NCI-H1930 (cell line): ENCODE results near the gene PHB1.

ENCODE experiments used
- DNase-seq, 2 experiments: peaks; one replicate each; lab custom pipeline; 2025; lab: John Stamatoyannopoulos, UW

PHB1 gene

DNA sequence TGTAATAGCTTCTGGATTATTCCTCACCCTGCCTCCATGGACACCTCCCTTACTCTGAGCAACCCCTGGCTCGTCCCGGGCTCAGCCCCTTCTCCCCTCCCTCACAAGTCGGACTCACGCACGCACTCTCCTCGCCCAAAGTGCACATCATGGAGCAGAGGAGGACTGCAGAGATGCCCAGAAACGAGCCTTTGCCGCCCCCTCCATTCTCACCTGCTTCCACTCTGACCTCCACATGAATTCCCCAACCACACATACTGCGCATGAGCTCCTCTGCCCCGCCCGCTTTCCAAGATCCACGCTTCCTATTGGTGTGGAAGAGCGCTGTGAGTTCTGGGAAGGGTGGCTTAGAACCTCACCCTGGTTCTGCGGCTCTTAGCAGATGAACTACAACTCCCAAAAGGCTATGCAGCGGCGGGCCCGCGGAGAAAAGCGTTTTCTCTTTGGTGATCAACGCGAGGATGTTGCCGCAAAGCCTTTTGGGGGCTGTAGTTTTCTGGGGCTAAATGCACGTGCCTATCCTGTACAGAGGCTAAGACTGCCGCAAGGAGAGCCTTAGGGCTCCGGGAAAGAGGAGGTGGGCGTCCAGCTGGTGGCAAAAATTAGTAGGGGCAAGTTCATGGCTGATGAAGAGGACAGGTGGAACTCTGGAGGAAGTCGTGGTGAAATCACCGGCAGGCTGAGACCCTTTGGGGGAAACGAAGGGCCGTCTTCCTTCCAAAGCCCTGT lies at the start of gene PHB1:
Gene PHB1, minus strand, starts transcription at position 261 of the 729 bp plus-strand sequence. CDS start 1,618 bp downstream, outside the sequence.
- DNase-seq: peak; percentile 96 to 97

DNA sequence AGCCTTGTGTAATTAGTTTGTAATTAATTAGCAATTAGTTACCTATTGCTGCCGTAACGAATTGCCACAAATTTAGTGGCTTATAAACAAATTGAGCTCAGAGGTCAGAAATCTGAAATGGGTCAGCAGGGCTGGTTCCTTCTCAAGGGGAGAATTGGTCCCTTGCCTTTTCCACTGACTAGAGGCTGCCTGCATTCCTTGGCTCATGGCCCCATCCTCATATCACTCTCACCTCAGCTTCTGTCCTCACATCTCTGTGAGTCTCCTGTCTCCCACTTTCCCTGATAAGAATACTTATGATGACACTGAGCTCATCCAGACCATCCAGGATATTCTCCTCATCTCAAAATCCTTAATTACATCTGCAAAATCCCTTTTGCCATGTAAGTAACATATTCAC lies 49.4 kb upstream of the PHB1 start:
- no peak for DNase-seq

DNA sequence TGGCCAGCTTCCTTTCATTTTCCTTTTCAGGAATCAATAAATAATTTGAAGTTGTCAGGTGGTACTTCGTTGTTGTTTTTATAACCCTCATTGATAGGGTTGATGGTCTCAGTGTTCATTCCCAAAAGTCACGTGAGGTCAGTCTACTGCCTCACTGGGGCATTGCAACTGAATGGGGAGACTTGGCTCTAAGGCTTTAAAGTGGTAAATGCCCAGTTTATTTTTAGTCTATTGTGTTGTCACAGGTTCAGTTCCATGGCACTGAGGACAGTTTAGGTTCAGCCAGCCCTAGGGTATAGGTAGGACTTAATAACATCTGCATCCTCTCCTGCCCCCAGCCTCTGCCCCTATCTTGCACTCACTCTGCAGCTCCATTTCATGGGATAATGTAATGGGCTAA lies 46.9 kb upstream of the PHB1 start:
- DNase-seq: no peak

DNA sequence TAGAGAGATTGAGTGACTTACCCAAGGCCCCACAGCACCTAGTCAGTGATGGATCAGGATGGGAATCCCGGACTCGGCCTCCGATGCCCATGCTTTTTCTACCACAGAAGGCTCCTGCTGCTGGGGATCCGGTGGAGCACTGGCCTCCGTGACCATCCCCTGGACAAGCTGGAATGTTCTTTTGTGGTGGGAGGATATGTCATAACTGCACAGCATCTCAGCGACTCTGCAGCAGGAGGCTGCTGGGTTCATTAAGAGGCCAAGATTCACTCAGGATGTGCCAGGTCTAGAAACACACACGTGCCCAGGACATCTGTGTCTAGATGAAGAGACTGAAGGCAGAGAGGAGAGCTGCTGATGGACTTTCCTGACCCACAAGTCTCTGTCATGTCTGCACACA lies 45.7 kb upstream of the PHB1 start:
- no peak for DNase-seq

DNA sequence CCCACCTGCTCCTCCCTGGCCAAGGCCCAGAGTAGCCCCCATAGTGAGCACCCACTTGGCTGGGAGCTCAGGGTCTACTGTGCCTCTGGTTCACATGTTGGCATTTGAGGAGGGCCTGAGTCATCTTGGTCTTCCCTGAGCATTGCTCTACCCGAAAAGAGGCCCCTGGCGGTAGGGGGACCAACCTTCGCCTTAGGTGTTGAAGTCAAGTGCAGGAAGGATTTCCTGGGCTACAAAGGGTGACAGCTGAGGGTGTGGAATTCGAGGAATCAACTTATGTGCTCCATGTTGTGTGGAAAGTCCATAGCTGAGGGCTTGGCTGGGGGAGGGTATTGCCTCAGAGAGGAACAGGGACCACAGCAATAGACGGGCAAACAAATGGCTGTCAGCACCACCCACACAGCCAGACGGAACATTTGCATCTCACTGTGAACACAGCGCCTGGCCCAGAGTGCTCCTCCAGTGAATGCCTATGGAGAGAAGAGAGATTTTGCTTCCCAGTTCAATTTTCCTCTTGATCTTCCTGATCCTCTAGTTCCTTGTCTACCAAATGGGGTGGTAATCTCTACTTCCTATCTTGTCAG lies 44.8 kb upstream of the PHB1 start:
- DNase-seq: no peak

DNA sequence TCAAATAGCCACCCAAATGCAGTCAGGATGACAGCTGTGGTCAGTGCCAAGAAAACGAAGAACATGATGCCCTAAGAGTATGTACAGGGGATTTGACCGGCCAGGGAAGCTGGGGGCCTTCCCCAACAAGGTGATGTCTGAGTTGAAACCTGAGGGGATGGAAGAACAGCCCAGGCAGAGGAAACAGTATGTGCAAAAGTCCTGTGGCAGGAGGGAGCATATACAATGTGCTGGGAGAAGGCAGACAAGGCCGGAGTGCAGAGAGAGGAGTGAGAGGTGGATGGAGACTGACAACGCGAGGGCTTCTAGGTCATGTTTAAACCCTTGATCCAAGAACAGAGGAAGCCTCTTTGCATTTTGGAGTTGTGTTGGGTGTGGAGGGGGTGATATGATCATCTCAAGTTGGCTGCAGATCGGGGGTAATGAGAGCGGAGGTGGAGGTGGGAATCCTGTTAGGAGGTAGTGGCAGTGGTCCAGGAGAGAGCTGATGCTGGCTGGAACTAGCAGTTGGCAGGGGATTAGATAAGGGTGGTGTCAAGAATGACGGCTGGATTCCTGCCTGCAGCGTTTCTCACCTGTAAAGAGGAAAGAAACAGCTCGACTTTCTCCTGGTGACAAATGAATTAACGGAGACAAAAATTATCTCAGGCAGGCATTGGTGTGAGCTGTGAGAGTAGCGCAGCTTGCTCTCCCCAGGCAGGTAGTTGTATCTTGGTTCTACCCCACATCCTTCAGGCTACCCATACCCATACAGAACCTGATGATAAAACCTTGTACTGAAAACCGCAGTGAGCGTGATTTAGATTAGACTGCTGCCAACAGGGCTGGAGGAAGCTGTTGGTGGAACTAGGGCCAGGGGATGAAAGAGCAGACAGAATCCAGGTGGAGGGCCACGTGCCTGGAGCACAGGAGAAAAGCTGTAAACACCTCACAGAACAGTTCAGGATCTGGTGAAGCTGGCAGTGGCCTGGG lies 43.2 kb upstream of the PHB1 start:
- DNase-seq: no peak

DNA sequence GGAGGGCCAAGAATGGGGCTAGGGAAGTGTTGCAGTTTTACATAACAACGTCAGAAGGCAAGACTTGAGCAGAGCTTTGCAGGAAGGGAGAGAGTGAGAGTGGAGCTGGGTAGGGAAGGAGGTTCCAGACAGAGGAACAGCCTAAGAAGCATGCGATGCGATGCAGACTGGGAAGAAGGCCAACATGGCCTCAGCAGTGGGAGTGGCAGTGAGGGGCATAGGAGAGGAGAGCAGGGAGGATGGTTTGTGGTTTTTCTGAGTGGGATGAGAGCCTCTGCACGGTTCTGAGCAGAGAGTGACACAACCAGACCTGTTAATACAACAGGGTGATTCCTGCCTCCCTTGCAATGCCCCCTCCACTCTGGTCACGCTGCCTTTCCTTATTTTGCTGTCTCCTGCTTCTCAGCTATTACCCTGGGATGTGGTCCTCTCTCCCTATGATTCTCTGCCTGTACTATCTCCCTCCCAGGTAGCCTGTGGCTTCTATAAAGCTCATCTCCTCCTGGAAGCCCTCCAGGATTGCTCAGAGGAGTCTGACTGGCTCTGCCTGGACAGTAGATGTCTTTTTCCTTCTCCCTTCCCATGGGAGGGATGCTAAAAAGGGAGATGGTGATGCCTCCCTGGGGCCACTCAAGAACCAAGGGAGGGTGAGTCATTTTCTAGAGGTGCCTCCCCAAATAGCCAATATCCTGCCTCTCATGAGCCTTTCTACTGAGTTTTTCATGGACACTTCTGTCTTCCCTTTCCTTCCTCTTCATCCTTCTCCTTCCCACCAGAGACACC lies 41.7 kb upstream of the PHB1 start:
- no peak for DNase-seq

DNA sequence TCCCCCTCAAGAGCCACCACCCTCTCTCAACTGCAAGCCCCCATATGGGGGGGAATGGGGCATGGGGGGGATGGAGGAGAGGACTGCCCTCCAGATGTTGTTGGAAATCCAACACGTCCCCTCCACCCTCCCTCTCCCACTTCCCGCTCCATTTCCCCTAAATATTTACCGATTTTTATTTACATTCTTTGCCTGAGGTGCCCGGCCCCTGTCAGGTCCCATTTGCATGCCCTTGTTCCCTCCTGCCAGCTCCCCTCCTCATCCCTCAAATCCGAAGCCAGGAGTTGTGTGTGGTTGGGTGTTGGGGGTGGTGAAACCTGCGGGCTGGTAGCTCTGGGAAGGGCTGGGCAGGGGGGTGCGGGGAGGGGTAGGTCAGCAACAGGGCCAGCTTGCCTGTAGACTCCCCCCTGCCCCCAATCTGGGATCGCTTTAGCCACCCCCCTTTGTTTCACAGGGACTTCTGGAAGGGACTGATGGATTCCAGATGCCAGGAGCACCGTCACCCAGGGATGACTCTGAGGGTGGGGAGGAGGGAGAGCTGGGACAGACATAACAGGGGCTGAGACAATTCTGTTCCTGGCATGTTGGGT lies 40.7 kb upstream of the PHB1 start:
- DNase-seq: no peak

DNA sequence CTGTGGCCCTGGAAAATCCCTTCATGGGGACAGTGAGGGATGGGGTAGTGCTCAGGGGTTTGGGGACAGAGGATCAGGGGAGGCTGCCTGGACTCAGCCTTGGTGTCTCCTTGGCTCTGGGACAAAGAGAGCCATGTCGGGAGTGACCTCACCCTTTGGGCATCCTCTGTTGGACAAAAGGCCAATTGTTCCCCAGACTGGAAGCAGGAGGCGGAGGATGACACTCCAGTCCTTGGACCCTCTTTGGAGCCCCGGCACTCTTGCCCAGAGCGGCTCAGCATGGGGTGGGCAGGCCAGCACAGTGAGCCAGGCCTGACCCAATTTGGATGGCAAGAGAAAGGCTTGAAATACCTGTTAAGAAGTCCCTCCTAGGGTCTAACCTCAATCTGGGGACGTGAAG lies 39.4 kb upstream of the PHB1 start:
- no peak for DNase-seq

DNA sequence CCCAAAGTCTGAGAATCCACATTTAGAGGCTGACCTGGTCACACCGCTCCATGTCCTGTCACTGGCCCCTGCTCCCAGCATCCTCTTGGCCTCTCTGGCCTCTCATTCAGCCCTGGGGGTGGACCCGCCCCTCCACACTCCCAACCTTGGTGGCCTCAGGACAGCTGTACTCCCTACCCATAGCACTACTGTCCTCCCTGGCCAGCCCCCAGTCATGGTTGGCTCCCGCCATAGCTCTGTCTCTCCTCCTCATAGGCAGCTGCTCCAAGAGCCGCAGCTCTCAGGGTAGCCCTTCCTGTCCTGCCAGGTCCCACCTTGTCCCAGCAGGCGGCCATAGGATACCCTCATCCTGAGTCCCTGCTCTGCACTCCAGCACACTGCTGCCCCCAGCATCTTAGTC lies 38.0 kb upstream of the PHB1 start:
- DNase-seq: no peak

DNA sequence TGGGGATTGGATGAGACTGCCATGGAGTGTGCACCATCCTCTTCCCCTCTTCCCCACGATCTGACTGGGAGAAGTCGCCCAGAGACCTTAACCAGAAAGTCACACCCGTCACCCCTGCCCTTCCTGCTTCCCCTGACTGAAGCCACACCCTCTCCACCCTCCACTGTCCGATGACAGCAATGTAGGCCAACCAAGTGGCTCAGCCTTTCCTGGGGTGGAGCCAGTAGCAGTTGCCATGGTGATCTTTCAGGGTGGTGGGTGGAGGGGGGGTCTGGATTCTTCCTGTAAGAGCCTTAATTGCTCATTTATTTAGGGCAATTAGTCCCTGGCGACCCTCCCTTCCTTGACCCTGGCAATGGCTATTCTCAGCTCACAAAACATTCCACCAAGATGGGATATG lies 37.5 kb upstream of the PHB1 start:
- no peak for DNase-seq

DNA sequence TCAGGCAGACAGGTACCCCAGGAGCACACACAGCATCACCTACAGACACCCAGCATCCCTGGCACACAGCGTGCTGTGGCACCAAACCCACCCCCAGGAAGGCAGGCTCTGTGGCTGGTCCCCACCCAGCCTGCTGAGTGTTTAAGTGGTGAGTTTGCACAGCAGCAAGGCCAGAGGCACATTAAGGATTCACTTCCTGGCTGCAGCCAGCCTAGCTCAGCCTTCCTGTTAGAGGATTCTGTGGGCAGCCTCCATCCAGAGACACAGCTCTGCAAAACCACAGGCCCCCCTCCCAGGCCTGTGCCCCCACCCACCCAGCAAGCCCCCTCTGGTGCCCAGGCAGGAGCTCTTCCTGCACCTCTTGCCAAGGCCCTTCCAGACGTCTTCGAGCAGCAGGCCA lies 36.1 kb upstream of the PHB1 start:
- no peak for DNase-seq

DNA sequence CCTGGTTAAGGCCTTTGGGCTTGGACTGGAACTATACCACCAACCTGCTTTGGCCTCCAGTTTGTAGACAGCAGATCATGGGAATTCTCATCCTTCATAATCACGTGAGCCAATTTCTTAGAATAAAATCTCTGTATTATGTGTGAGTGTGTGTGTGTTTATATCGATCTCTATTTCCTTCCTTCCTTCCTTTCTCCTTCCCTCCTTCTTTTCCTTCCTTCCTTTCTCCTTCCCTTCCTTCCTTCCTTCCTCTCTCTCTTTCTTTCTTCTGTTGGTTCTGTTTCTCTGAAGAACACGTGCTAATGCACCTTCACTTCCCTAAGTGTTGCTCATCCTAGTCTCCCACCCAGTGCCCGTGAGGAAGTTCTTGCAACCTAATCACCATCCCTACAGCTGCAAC lies 35.5 kb upstream of the PHB1 start:
- DNase-seq: no peak

DNA sequence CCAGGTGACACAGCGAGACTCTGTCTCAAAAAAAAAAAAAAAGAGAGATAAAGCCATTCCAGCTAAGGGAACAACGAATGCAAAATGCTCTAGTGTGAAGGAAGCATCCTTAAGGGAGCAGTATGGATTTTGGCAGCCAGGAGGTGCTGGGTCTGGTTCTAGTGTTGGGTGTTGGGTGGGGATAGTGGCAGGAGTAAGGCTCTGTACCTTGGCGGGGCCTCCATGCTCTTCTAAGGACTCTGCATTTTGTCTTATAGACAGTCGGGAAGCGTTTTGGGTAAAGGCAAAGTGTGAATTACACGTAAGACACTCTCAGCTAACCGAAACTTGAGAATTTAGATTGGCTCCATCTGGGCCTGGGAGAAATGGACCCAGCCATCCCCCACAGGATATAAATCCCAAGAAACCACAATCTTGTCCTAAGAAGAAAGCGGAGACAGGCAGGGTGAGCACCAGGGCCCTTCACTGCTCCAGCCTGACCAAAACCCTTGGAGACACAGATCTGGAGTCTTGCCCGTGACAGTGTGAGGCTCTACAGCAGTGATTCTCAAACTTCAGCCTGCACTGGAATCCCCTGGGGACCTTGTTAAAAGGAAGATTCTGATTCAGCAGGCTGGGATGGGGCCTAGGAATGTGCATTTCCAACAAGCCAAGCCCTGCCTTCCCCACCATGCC lies 33.1 kb upstream of the PHB1 start:
- DNase-seq: no peak

DNA sequence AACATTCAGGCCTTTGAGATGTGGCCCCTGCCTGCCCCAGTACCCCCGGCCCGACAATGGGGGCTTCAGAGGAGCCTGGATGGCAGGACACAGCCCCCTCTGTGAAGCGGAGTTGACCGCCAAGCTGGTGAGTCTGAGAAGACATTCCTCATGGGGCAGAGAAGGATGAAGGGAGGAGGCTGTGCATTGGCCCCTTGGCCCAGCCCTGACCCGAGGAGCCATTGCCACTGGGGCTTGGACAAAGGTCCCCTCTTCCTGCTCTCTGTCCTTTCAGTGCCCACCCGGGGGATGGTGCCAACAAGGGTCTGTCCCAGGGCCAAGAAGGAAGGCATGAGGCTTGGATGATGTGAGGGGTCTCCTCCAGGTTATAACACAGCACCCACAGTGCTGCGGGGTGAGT lies 30.9 kb upstream of the PHB1 start:
- DNase-seq: no peak

DNA sequence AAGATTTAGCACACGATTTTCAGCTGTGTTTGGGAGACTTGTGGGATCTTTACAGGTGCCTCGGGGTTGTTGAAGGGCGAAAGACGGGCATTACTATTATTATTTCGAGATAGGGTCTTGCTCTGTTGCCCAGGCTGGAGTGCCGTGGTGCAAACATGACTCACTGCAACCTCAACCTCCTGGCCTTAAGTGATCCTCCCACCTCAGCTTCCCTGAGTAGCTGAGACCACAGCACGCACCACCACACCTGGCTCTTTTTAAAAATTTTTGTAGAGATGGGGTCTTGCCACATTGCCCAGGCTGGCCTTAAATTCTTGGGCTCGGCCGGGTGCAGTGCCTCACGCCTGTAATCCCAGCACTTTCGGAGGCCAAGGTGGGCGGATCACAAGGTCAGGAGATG lies 29.7 kb upstream of the PHB1 start:
- no peak for DNase-seq

DNA sequence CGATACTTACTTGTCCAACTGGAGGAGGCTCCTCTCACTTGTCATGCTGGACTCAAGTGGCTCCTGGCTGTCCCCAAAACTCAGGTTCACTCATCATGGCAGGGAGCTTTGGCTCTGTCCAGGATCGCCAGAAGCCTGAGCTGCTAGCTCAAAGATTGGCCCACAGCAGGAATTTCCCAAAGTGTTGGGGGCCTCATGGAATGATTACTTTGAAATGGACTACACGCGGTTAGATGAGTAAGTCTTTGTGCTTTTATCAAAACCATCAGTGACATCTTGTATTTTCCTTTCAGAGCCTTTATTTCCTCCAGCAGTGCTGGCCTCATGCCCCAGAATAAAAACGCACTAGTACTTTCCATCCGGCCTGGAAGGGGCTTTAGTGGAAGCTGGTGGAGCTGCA lies 29.2 kb upstream of the PHB1 start:
- DNase-seq: no peak

DNA sequence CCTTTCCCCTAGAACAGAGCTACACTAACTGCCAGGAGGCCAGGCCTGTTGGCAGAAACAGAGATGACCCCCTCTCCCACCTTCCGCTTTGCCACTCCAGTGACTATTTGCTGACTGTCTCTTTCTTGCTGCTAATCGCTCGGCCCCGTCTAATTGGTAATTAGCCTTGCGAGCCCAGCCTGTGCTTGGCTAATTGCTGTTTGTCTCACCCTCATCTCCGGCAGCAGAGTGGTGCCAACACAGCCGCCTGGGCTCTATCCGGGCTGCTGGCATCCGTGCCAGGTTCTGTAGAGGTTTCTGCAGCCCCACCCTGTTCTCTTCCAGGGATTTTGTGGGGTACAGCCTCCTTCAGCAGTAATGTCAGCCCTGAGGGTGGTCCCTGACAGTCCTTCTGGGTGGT lies 27.4 kb upstream of the PHB1 start:
- DNase-seq: no peak

DNA sequence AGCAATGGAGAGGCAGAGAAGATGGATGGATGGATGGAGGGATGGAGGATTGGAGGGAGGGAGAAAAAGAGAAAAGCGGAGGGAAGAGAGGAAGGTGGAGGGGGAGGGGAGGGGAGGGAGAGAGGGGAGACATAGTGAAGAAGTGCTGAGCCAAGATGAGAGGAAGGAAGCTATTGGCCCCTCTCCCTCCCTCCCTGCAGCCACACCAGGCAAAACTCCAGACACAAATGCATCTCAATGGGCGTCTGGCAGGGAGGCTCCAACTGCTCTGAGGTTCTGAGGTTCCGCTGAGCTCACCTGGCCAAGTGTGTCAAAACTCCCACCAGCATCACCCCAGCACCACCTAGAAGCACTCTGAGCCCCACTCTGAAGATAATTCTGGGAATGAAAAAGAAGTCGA lies 26.9 kb upstream of the PHB1 start:
- DNase-seq: no peak

DNA sequence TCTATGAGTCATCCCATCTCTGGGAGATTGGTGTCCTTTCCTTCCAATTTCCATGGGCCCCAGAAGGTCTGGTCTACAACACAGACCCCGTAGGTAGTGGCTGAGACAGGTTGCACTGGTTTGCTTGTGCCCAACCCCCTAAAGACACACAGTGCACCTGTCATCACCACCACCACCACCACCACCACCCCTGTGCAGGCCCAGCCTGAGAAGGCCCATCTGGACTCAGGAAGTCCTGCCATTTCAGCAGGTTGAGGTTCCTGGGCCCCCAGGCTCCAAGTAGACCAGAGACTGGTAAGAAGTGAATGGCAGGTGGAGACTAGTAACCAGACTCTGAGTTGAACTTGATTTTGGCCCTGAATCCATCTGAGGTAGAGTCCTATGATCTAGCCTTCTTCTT lies 25.9 kb upstream of the PHB1 start:
- DNase-seq: no peak
